Raji (cell line): ENCODE measurements around the gene ARHGAP44.

ENCODE experiments used
- POLR2A ChIP-seq: IDR thresholded peaks from 2 replicates; pipeline ENCODE4 v1.6.1; 2011; ENCODE audit warnings: low read depth, low read length, control low read depth; ENCODE audit not compliant: insufficient read depth

The ARHGAP44 gene

DNA sequence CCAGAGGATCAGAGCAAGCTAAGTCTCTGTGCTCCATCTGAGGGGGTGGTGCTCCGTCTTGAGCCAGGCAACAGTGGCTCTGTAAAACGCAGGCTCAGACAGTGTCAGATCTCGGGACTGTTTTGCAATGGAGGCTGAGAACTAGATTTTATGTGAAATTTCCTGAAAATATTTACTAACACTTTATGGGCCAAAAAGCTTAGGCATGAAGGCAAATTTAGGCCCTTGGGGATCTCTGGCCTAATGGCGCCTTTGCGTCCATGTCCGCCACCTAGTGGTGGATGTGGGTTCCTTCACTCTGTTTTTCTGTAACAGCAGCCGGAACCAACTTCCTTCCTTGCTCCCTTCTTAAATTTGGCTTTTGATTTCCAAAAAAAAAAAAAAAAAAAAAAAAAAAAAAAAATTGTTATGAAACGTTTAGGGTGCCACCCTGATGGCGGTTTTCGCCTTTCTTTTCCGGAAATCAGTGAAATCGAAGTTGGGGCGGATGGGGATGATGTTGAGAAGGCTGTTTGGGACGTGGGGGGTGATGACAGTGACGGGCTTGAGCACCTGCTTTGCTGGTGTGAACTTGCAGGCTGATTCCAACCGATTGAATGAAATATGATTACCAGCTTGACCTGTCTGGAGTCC, 242.5 kb downstream of the ARHGAP44 start:
- TF ChIP-seq POLR2A = no peak

DNA sequence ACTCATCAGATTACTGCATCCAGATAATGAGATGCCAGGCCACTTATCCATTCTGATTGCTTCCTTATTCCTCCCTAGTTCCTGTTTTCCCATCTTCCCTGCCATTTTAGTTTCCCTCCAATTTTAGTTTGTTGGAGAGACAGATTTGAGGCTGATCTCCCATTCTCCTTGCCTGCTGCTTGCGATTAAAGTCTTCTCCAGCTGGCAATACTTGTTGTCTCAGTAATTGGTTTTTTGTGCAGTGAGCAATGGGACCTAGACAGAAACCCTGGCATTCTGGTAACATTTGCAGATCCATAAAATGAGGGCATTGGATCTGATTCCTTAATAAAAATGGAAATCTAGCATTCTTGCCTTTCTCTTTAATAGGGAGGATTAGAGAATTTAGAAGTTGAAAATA, 246.1 kb downstream of the ARHGAP44 start:
- TF ChIP-seq POLR2A = no peak

DNA sequence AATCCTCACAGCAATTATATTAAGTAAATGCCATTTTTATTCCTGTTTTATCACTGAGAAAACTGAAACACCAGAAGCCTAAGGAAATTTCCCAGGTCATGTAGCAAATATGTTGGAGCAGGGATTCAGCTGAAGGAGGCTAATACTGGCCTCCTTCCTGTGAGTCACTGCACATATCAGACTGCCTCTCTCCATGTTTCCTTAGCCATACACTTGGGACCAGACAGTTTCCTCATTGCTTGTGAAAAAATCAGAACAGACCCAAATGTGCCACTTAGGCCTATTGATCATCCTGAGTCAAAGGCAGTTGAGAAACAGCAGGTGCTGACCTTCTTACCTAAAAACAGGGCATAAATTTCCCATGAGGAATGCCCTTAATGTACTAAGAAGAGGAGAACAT, 247.5 kb downstream of the ARHGAP44 start:
- TF ChIP-seq POLR2A = no peak

DNA sequence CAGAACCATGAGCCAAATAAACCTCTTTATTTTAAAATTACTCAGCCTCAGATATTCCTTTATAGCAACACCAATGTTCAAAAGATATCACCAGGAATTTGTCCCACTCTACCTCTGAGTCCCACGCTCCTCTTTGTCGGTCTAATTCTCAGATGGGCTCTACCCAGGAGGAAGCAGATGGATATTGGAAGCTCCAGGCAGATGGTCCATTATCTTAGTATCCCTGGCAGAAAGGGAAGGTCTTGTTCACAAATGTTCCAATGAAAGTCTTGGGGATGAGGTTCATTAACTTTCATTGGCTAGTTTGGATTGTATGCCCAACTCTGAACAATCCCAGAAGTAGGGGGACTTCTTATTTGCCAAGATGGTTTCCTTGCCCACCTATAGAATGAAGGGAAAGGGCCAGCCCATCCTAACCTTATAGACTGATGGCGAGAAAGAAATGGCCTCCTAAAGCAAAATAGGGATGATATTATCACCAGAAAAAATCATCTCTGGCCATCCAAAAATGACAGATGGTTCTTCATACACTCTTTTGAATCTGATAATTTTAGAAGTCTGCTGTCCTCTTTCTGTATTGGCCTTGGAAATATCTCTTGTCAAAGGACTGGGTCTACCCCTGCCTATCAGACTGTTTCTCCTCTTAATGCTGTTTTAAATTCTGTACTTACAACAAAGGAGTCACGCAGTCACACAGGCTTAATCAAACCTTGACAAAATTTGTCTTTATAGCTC, 249.8 kb downstream of the ARHGAP44 start:
- no peak for TF ChIP-seq POLR2A
